CD4-positive, alpha-beta T cell treated with Interleukin-4 for 4 hours (primary cell): Measurements from ENCODE around the gene HSDL1.

Source experiments
- DNase-seq: peaks from one replicate; pipeline ENCODE4 v3.0.0-alpha.2; 2020

HSDL1 gene

GRCh38 chr16:84079664-84080063, 65.3 kb downstream of the HSDL1 start:
- no peak for DNase-seq

- no peak for DNase-seq
Measured at GRCh38 chr16:84075376-84075775, 69.6 kb downstream of the HSDL1 start.

DNA sequence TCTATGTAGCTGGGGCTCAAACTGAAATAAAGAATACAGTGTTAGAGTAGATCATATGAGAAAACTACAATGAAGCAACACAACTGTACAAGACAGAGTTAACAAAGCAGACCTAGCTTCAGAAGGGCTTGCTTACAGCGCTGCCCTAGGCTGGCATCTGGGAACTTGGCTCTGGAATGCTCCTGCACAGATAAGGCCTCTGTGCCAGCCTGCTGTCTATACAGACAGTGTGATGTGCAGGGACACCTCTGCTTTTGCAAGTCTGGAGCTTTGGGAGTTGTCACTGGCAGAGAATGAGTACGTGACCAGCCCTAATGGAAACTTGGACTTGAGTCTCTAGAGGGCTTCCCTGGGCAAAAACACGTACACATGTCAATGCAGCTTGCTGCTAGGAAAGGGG, 70.3 kb downstream of the HSDL1 start:
- no peak for DNase-seq
